AG09319 (cell line): ENCODE data around the gene CHD6.

ENCODE experiments used
- DNase-seq: peaks from one replicate; pipeline ENCODE4 v3.0.0-alpha.2; 2010; ENCODE audit warnings: low read depth; ENCODE audit errors: extremely low read depth
- CTCF ChIP-seq: IDR thresholded peaks from 2 replicates; pipeline ENCODE4 v1.5.1; 2011; ENCODE audit warnings: low read depth, mild to moderate bottlenecking, inconsistent platforms, low read length, moderate library complexity

Gene CHD6

DNA sequence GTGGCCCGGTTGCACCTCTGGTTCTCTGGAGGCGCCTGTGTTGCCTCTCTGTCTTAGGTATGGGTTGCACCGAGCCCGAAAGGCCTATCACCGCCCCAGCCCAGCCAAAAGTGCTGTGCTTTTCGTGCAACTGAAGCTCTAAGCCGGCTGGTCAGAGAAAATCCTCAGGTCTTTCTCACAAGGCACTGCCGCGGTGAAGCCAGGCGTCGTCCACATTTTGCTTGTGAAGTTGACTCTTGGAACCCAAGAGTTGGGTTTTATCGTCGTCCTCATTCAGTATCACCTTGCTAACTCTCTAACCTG lies 250.8 kb downstream of the CHD6 start:
- DNase-seq, result no peak
- no peak for TF ChIP-seq CTCF

GRCh38 chr20:41366546-41367392 lies 251.4 kb downstream of the CHD6 start, which contains the start of gene EMILIN3:
TSS of gene EMILIN3 (minus strand) at chr20:41366818. CDS start at chr20:41366634, 184 bp downstream.
- no peak for DNase-seq
- TF ChIP-seq CTCF, result no peak

GRCh38 chr20:41365777-41366545 lies 252.2 kb downstream of the CHD6 start:
- no peak for DNase-seq
- no peak for TF ChIP-seq CTCF

DNA sequence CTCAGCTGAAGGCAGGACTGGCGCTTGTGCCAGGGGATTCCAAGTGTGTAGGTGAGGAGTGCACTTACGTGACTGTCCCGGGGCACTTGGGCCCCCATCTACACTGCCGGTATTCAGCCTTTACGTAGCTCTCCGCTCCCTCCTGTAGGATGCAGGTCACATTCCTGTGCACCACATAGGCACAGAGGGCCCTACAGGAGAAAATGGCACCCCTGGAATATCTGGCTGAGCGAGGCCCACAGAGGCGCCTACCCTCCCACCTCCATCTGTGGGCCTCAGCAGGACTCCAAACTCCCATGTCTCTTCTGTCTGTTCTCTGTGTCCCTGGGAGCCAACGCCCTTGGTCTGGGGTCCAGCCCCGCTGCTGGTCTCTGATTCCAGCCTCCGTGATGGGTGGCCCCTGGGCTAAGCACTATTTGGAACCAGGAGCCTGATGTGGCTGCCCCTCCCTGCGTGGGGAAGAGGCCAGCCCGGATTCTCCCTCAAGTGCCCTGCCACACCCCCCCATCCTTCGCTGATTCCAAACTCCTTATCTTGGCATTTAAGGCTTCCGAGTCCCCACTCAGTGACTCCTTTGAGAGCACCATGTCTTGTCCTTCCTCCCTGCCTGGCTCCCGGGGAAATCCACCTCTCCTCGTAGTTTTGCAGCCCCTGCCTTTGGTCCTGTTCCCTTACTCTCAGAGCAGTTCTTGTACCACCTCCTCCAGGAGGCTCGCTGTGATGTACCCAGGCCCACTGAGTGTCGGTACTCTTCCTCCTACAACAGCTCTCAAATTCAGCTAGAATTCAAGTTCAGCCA lies 253.0 kb downstream of the CHD6 start:
- DNase-seq, result no peak
- no peak for TF ChIP-seq CTCF

DNA sequence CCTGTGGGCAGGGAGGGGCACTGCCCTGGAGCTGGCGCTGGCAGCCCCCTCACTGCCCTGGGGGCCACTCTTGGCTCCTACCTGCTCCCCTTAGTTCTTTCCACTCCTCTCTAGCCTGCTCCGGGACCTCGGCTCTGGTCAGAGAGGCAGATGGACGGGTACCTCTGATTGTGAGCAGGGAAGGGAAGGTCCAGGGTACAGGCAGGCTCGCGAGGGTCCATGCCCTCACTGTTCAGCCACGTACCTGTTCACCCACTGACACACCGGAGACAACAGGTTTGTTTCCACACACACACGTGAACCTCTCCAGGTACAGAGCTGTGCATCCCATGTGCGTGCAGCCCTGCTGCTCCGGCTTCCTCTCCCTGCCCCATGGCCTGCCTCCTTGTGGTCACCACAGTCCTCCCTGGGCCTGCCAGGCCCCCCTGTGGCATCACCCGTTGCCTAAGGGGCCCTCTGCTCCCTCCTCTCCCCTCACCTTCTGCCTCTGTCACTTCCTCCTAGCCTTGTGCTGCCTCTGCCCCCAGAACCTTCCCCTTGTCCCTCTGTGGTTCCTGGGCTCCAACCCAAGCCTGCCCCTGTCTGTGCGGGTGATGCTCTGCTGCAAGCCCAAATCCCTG lies 253.8 kb downstream of the CHD6 start:
- DNase-seq, result no peak
- TF ChIP-seq CTCF, result no peak

DNA sequence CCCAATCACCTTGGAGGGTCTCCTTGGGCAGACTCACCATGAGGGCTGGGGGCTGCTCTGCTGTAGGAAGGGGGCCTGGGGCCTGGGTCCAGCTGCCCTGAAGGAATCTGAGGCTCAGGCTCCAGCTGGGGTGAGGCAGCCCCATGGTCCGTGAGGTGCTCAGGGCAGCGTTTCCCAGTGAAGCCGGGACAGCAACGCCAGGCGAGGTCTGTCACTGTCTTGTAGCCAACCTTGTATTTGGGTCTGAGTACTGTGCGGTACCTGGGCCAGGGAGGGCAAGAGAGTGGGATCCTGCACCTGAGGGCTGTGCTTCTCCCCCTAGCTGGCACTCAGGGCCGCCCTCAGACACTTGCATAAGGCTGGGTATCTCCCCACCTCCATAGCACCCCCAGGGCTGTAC lies 254.6 kb downstream of the CHD6 start:
- no peak for TF ChIP-seq CTCF
- no peak for DNase-seq
